GM18909 (cell line): ENCODE results near the gene ZBED1.
"Not testable (repeated sequence)": the region's sequence is repeated elsewhere in the genome, so short reads cannot be mapped to it uniquely, and the experiment has no call there.

ENCODE experiments used
- ATAC-seq: cut with Tn5 transposase; IDR thresholded peaks from one replicate; pipeline ENCODE4 v1.9.1; 2021; ENCODE audit warnings: mild to moderate bottlenecking; ENCODE audit not compliant: unreplicated experiment, poor library complexity

The ZBED1 gene

GRCh38 chrX:2479420-2479780 is 21.4 kb downstream of the ZBED1 start:
- no peak for ATAC-seq

- no peak for ATAC-seq
These were observed 22.0 kb downstream of the ZBED1 start for GRCh38 chrX:2478546-2479419.

GRCh38 chrX:2477313-2477712 is 23.5 kb downstream of the ZBED1 start:
- not testable (repeated sequence) for ATAC-seq

- ATAC-seq = no peak
These were observed 25.6 kb downstream of the ZBED1 start for GRCh38 chrX:2474963-2475726.

GRCh38 chrX:2474280-2474962 is 26.4 kb downstream of the ZBED1 start:
- ATAC-seq = no peak

GRCh38 chrX:2473064-2473463 is 27.7 kb downstream of the ZBED1 start:
- not testable (repeated sequence) for ATAC-seq

- no peak for ATAC-seq
These were observed 29.1 kb downstream of the ZBED1 start for GRCh38 chrX:2471641-2472040.

GRCh38 chrX:2471126-2471525 is 29.6 kb downstream of the ZBED1 start:
- ATAC-seq = not testable (repeated sequence)

GRCh38 chrX:2469852-2470251 is 30.9 kb downstream of the ZBED1 start:
- ATAC-seq = not testable (repeated sequence)

GRCh38 chrX:2469196-2469685 is 31.5 kb downstream of the ZBED1 start:
- no peak for ATAC-seq

GRCh38 chrX:2468261-2469195 is 32.2 kb downstream of the ZBED1 start:
- ATAC-seq = no peak

GRCh38 chrX:2466876-2467656 is 33.7 kb downstream of the ZBED1 start:
- ATAC-seq = no peak

- no peak for ATAC-seq
These were observed 36.1 kb downstream of the ZBED1 start for GRCh38 chrX:2464677-2465166.

- no peak for ATAC-seq
These were observed 36.7 kb downstream of the ZBED1 start for GRCh38 chrX:2463973-2464676.

- ATAC-seq = not testable (repeated sequence)
These were observed 37.3 kb downstream of the ZBED1 start for GRCh38 chrX:2463481-2463880.

- no peak for ATAC-seq
These were observed 38.0 kb downstream of the ZBED1 start for GRCh38 chrX:2462780-2463179.

GRCh38 chrX:2462074-2462473 is 38.7 kb downstream of the ZBED1 start:
- ATAC-seq = no peak

- no peak for ATAC-seq
These were observed 39.1 kb downstream of the ZBED1 start for GRCh38 chrX:2461711-2462016.
